GM06990 (cell line): ENCODE results near the gene TMEM222.

Experiments used
- DNase-seq: peaks from one replicate; pipeline ENCODE4 v3.0.0-alpha.2; 2011; ENCODE audit not compliant: insufficient read length; ENCODE audit errors: extremely low read depth
- H3K27me3 ChIP-seq: replicated peaks from 2 replicates; pipeline ENCODE4 v1.6.0; 2011; ENCODE audit warnings: low read length; ENCODE audit not compliant: control insufficient read depth, insufficient read depth
- H3K36me3 ChIP-seq: 2 replicates; pipeline ENCODE4 v1.5.1; 2011; ENCODE audit warnings: low read length; ENCODE audit not compliant: control insufficient read depth, insufficient read depth
- H3K4me3 ChIP-seq: replicated peaks from 2 replicates; pipeline ENCODE4 v1.5.1; 2011; ENCODE audit warnings: low read depth, mild to moderate bottlenecking, control low read depth, low read length
- CTCF ChIP-seq: IDR thresholded peaks from 2 replicates; pipeline ENCODE4 v1.5.1; 2011; ENCODE audit warnings: low read length, control low read depth, mild to moderate bottlenecking, inconsistent platforms; ENCODE audit not compliant: insufficient read depth, poor library complexity, severe bottlenecking

TMEM222 gene

GRCh38 chr1:27307874-27308598, 13.9 kb upstream of the TMEM222 start:
- no peak overlapping the region for H3K4me3 ChIP-seq
- no peaks in the 10 kb centered on the region for H3K27me3 ChIP-seq
- H3K36me3 ChIP-seq: no peaks in the 10 kb centered on the region
- TF ChIP-seq CTCF: no peak
- no peak for DNase-seq

- H3K36me3 ChIP-seq: no peaks in the 10 kb centered on the region
- TF ChIP-seq CTCF: no peak
- no peak overlapping the region for H3K4me3 ChIP-seq
- no peak for DNase-seq
- H3K27me3 ChIP-seq: no peaks in the 10 kb centered on the region
These were observed 7.8 kb upstream of the TMEM222 start for GRCh38 chr1:27314169-27314568.

GRCh38 chr1:27314737-27315136, 7.2 kb upstream of the TMEM222 start:
- no peaks in the 10 kb centered on the region for H3K27me3 ChIP-seq
- no peak overlapping the region for H3K4me3 ChIP-seq
- TF ChIP-seq CTCF: no peak
- DNase-seq: no peak
- no peaks in the 10 kb centered on the region for H3K36me3 ChIP-seq

- H3K4me3 ChIP-seq: no peak overlapping the region
- DNase-seq: no peak
- no peaks in the 10 kb centered on the region for H3K27me3 ChIP-seq
- no peak for TF ChIP-seq CTCF
- H3K36me3 ChIP-seq: no peaks in the 10 kb centered on the region
These were observed 5.1 kb upstream of the TMEM222 start for GRCh38 chr1:27316860-27317259.

GRCh38 chr1:27318136-27318535, 3.8 kb upstream of the TMEM222 start:
- Histone ChIP-seq H3K4me3 (no peak overlapping the region), H3K27me3 (no peaks in the 10 kb centered on the region), H3K36me3 (no peaks in the 10 kb centered on the region)
- TF ChIP-seq CTCF: no peak
- DNase-seq: no peak

- H3K36me3 ChIP-seq: no peaks in the 10 kb centered on the region
- no peaks in the 10 kb centered on the region for H3K27me3 ChIP-seq
- no peak overlapping the region for H3K4me3 ChIP-seq
- no peak for TF ChIP-seq CTCF
- DNase-seq: no peak
These were observed 3.4 kb upstream of the TMEM222 start for GRCh38 chr1:27318596-27318995.
